GM12878 (cell line): ENCODE results near the gene MAP3K7. TPM values are rescaled to one million over a fixed set of nuclear protein-coding genes. Genes with fewer than 3 reads are reported as not detected.
A peak's percentile ranks its signal among the peaks of the same experiment; 100 is the strongest.

Experiments used
- ATAC-seq: fragments of 200-7000 bp; cut with Tn5 transposase; 3 replicates; pipeline ENCODE4 v1.9.1; 2020; ENCODE audit warnings: mild to moderate bottlenecking, moderate library complexity
- BruUV-seq: library from RNA; stranded (reverse); fragments of 400-500 nt; replicated peaks from 2 replicates; lab custom pipeline; 2021; lab: Mats Ljungman, UMichigan
- CTCF ChIA-PET: fragments of 300-600 bp; sonication (Branson Sonifier 250); formaldehyde crosslinking; extraction: SDS; loops from one replicate; lab custom pipeline; 2021; ENCODE audit warnings: inconsistent platforms; lab: Yijun Ruan, JAX
- POLR2A ChIA-PET: fragments of 350-600 bp; formaldehyde crosslinking; extraction: SDS; loops from one replicate; lab custom pipeline; 2021; ENCODE audit warnings: inconsistent platforms; lab: Charles Lee
- RAD21 ChIA-PET: fragments of 300-600 bp; sonication (Branson Sonifier 250); formaldehyde crosslinking; loops from one replicate; lab custom pipeline; 2023; ENCODE audit warnings: antibody characterized with exemption; ENCODE audit not compliant: unreplicated experiment; lab: Charles Lee
- SMC1A ChIA-PET: fragments of 300-600 bp; sonication (Branson Sonifier 250); formaldehyde crosslinking; loops from one replicate; lab custom pipeline; 2023; ENCODE audit not compliant: unreplicated experiment, uncharacterized antibody; lab: Charles Lee
- DNase-seq: peaks from one replicate; pipeline ENCODE4 v3.0.0-alpha.2; 2011; ENCODE audit warnings: low read depth, low spot score
- FAIRE-seq: peaks from 3 replicates; lab custom pipeline; 2011; peaks lifted over from hg19 to GRCh38; lab: Jason Lieb, UNC
- H2AFZ ChIP-seq: 2 replicates; pipeline ENCODE4 v1.6.0; 2011; ENCODE audit warnings: low read depth, low read length, control low read depth; ENCODE audit not compliant: control insufficient read depth
- H3K27ac ChIP-seq: 2 replicates; pipeline ENCODE4 v1.5.1; 2011; ENCODE audit warnings: control low read depth; ENCODE audit not compliant: control insufficient read depth, insufficient read depth
- H3K27me3 ChIP-seq, 2 experiments: replicated peaks in 1 of 2; 2 replicates each; pipeline versions ENCODE4 v1.6.0 to v1.6.1; 2011; ENCODE audit warnings: low read length in 1 of 2; ENCODE audit not compliant: control insufficient read depth in 2 of 2, insufficient read depth in 2 of 2
- H3K36me3 ChIP-seq, 2 experiments: 2 replicates each; pipeline ENCODE4 v1.5.1; 2011; ENCODE audit warnings: low read length in 1 of 2; ENCODE audit not compliant: control insufficient read depth in 2 of 2, insufficient read depth in 2 of 2
- H3K4me1 ChIP-seq: 2 replicates; pipeline ENCODE4 v1.6.1; 2011; ENCODE audit warnings: mild to moderate bottlenecking, low read length, moderate library complexity, mixed read lengths; ENCODE audit not compliant: control insufficient read depth, insufficient read depth
- H3K4me2 ChIP-seq: 2 replicates; pipeline ENCODE4 v1.6.0; 2011; ENCODE audit warnings: control low read depth; ENCODE audit not compliant: control insufficient read depth, insufficient read depth
- H3K4me3 ChIP-seq: fragments of 200-600 bp; sonication (generic); 2 replicates; pipeline ENCODE4 v1.5.1; 2016
- H3K79me2 ChIP-seq: 2 replicates; pipeline ENCODE4 v1.6.0; 2011; ENCODE audit warnings: low read length; ENCODE audit not compliant: control insufficient read depth, insufficient read depth
- H3K9ac ChIP-seq: 2 replicates; pipeline ENCODE4 v1.8.0; 2011; ENCODE audit warnings: low read length, control low read depth, mixed read lengths; ENCODE audit not compliant: control insufficient read depth, insufficient read depth
- H3K9me3 ChIP-seq: replicated peaks from 3 replicates; pipeline ENCODE4 v1.5.1; 2011; ENCODE audit warnings: mild to moderate bottlenecking, low read length; ENCODE audit not compliant: control insufficient read depth, insufficient read depth
- H4K20me1 ChIP-seq: 2 replicates; pipeline ENCODE4 v1.6.0; 2011; ENCODE audit not compliant: control insufficient read depth, insufficient read depth
- BCLAF1 ChIP-seq: fragments of 450-650 bp; IDR thresholded peaks from 2 replicates; pipeline ENCODE4 v1.6.1; 2017; ENCODE audit warnings: antibody characterized with exemption, mild to moderate bottlenecking, moderate library complexity
- BHLHE40 ChIP-seq, 2 experiments: fragments of 450-650 bp in 1 of 2; IDR thresholded peaks; 2 replicates each; pipeline ENCODE4 v1.6.1; 2011 to 2017; ENCODE audit warnings: low read depth in 2 of 2, borderline replicate concordance in 1 of 2, improper control_type of control experiment in 1 of 2, low read length in 1 of 2, mild to moderate bottlenecking in 1 of 2
- HDAC6 ChIP-seq: fragments of 200-600 bp; sonication (generic); IDR thresholded peaks from one replicate; pipeline ENCODE4 v1.8.0; 2017; ENCODE audit warnings: antibody characterized with exemption; ENCODE audit not compliant: unreplicated experiment
- MTA3 ChIP-seq: IDR thresholded peaks from 2 replicates; pipeline ENCODE4 v1.6.1; 2012; ENCODE audit warnings: low read length, inconsistent platforms, borderline replicate concordance
- NBN ChIP-seq: fragments of 450-650 bp; IDR thresholded peaks from 2 replicates; pipeline ENCODE4 v1.6.1; 2016
- RELA ChIP-seq: fragments of 450-650 bp; IDR thresholded peaks from 2 replicates; pipeline ENCODE4 v1.8.0; 2014; ENCODE audit warnings: borderline replicate concordance; ENCODE audit not compliant: partially characterized antibody
- SMAD1 ChIP-seq: fragments of 450-650 bp; IDR thresholded peaks from 2 replicates; pipeline ENCODE4 v1.6.1; 2018; ENCODE audit warnings: mild to moderate bottlenecking, low read depth; ENCODE audit not compliant: partially characterized antibody
- SUPT20H ChIP-seq: IDR thresholded peaks from 2 replicates; pipeline ENCODE4 v1.6.1; 2011; ENCODE audit warnings: low read depth, mild to moderate bottlenecking, low read length, moderate library complexity, borderline replicate concordance; ENCODE audit not compliant: control insufficient read depth
- WGBS: methylation state at CpG from one replicate; pipeline ENCODE4 v1.1.6; 2016; ENCODE audit warnings: low lambda C conversion rate; ENCODE audit not compliant: insufficient replicate concordance, insufficient coverage; ENCODE audit errors: missing lambda C conversion rate; 5-methylcytosine and 5-hydroxymethylcytosine counted together
- in situ Hi-C: fragments of 300-500 bp; cut with MboI; formaldehyde crosslinking; loops from 9 replicates; pipeline ENCODE4 v1.14.3; 2018; ENCODE audit warnings: mixed read lengths
- intact Hi-C: fragments of 100-400 bp; cut with micrococcal nuclease; formaldehyde crosslinking; loops from one replicate; pipeline ENCODE4 v1.14.2; 2022; ENCODE audit not compliant: unreplicated experiment
- polyA plus RNA-seq, 11 experiments: library from polyadenylated mRNA; depleted of rRNA in 4 of 11; unstranded in 6 of 11; stranded (reverse) in 5 of 11; fragments of >200 nt; fragmentation: Nextera tagmentation in 4 of 11; fragmentation: Illumina TruSeq in 1 of 11; extraction: Ambion mirVana in 4 of 11; extraction: Trizol in 1 of 11; gene quantifications; 1 replicate in 1 of 11; 2 replicates in 10 of 11; pipeline versions ENCODE4 v1.2.1 to v1.2.3, GENCODE V29; 2011 to 2016; ENCODE audit warnings: inconsistent platforms in 2 of 11, missing spikeins in 2 of 11, low read depth in 1 of 11
- total RNA-seq, 4 experiments: library from RNA; depleted of rRNA in 3 of 4; stranded (reverse); fragments of >200 nt in 3 of 4; fragmentation: Illumina TruSeq in 1 of 4; extraction: Trizol in 1 of 4; gene quantifications; 2 replicates each; pipeline versions ENCODE4 v1.2.1 to v1.2.3, GENCODE V29; 2013 to 2021
- TF ChIP-seq, protein P1 (sequence below): IDR thresholded peaks from 2 replicates; pipeline ENCODE4 v1.6.1; 2012; ENCODE audit warnings: mild to moderate bottlenecking, low read depth, low read length
- TF ChIP-seq, protein P2 (sequence below): fragments of 150-350 bp; IDR thresholded peaks from 2 replicates; pipeline ENCODE4 v1.6.1; 2014; ENCODE audit warnings: mild to moderate bottlenecking, low read depth, low read length
- TF ChIP-seq, protein P3 (sequence below): fragments of 450-650 bp; IDR thresholded peaks from 2 replicates; pipeline ENCODE4 v1.6.1; 2018; ENCODE audit warnings: borderline replicate concordance, mild to moderate bottlenecking; ENCODE audit not compliant: partially characterized antibody

Gene MAP3K7
- total and polyA plus RNA-seq, 10 of the 15 experiments (the other 5 are each of a cell fraction or from before 2014, with no cell fraction given), result 7.0 to 42.6 (median 22.0) TPM

DNA sequence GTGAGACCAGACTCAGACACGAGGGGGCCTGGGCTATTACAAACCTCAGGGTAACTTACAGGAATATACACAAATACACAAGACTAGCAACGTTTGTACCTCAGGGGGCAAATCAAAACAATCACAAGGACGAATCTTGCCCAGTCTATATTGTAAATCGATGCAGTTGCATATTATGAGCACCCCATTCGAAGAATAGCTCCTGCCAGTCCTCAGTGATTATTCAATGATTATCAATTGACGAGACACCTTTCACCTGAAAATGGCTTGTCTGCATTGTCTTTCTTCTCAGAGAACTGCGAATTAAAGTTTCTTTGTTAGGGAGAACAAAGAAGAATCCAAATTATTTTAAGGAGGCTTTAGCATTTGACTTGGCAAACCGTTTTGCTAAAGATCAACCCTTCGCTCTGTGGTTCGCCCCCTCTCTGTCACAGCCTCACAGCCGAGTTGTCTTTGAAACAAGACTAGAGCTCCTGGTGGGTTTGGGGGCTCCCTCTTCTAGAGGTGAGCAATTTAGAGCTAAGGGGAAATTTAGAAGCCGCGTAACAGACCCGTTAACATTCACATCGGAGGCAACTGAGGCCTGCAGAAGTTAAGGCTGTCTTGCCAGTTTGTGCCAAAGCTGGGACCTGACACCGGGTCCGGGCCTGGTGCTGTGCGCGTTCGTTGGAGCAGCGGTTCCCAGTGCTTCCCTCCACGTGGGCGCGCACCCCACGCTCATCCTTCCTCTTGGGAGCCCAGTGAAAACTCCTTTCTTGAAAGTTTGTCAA is 24.9 kb upstream of the MAP3K7 start:
- in situ Hi-C loops, result no loop called here
- Histone ChIP-seq H3K79me2 (no peaks in the 10 kb centered on the region), H3K9me3 (no peaks in the 10 kb centered on the region), H3K27ac (no peak overlapping the region), H3K4me1 (no peaks in the 10 kb centered on the region), H3K27me3 (peaks cover 2 to 18% of the 10 kb centered on the region in 2 experiments), H4K20me1 (no peaks in the 10 kb centered on the region), H3K9ac (no peak overlapping the region), H3K4me3 (peak overlapping the region; percentile 58; the same call in 1 of the 2 replicates), H3K4me2 (peak overlapping the region; percentile 64; the same call in 1 of the 2 replicates), H3K36me3 (no peaks in the 10 kb centered on the region), H2AFZ (0 out of 2 replicates have a peak overlapping the region, but pooled peaks have one; percentile 71)
- SMC1A ChIA-PET, result interaction anchor here (1.5 kb wide), 1 partner anchor 20 kb away, joined by 4 read pairs; no protein-coding TSS in a partner anchor
- 66% methylated on average over 25 of the region's 25 CpGs for WGBS
- DNase-seq (no peak), ATAC-seq (no peak), FAIRE-seq (no peak)
- POLR2A ChIA-PET, result no interaction called here
- RAD21 ChIA-PET, result no interaction called here
- CTCF ChIA-PET, result interaction anchor here (0.9 kb wide), 1 partner anchor 8 kb away, joined by 3 read pairs; no protein-coding TSS in a partner anchor
- BruUV-seq, result no TSS peak
- intact Hi-C loops, result no loop called here
- no peak for TF ChIP-seq SMAD1
- TF ChIP-seq, protein P1, sequence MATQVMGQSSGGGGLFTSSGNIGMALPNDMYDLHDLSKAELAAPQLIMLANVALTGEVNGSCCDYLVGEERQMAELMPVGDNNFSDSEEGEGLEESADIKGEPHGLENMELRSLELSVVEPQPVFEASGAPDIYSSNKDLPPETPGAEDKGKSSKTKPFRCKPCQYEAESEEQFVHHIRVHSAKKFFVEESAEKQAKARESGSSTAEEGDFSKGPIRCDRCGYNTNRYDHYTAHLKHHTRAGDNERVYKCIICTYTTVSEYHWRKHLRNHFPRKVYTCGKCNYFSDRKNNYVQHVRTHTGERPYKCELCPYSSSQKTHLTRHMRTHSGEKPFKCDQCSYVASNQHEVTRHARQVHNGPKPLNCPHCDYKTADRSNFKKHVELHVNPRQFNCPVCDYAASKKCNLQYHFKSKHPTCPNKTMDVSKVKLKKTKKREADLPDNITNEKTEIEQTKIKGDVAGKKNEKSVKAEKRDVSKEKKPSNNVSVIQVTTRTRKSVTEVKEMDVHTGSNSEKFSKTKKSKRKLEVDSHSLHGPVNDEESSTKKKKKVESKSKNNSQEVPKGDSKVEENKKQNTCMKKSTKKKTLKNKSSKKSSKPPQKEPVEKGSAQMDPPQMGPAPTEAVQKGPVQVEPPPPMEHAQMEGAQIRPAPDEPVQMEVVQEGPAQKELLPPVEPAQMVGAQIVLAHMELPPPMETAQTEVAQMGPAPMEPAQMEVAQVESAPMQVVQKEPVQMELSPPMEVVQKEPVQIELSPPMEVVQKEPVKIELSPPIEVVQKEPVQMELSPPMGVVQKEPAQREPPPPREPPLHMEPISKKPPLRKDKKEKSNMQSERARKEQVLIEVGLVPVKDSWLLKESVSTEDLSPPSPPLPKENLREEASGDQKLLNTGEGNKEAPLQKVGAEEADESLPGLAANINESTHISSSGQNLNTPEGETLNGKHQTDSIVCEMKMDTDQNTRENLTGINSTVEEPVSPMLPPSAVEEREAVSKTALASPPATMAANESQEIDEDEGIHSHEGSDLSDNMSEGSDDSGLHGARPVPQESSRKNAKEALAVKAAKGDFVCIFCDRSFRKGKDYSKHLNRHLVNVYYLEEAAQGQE, result no peak
- TF ChIP-seq, protein P2, sequence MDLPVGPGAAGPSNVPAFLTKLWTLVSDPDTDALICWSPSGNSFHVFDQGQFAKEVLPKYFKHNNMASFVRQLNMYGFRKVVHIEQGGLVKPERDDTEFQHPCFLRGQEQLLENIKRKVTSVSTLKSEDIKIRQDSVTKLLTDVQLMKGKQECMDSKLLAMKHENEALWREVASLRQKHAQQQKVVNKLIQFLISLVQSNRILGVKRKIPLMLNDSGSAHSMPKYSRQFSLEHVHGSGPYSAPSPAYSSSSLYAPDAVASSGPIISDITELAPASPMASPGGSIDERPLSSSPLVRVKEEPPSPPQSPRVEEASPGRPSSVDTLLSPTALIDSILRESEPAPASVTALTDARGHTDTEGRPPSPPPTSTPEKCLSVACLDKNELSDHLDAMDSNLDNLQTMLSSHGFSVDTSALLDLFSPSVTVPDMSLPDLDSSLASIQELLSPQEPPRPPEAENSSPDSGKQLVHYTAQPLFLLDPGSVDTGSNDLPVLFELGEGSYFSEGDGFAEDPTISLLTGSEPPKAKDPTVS, result no peak
- no peak for TF ChIP-seq BHLHE40 (IDR thresholded peaks at IDR 0.05; ENCODE audit: borderline replicate concordance in 1 of 2, low read depth in 2 of 2, low read length in 1 of 2)
- no peak for TF ChIP-seq BCLAF1
- TF ChIP-seq MTA3, result no peak
- TF ChIP-seq, protein P3, sequence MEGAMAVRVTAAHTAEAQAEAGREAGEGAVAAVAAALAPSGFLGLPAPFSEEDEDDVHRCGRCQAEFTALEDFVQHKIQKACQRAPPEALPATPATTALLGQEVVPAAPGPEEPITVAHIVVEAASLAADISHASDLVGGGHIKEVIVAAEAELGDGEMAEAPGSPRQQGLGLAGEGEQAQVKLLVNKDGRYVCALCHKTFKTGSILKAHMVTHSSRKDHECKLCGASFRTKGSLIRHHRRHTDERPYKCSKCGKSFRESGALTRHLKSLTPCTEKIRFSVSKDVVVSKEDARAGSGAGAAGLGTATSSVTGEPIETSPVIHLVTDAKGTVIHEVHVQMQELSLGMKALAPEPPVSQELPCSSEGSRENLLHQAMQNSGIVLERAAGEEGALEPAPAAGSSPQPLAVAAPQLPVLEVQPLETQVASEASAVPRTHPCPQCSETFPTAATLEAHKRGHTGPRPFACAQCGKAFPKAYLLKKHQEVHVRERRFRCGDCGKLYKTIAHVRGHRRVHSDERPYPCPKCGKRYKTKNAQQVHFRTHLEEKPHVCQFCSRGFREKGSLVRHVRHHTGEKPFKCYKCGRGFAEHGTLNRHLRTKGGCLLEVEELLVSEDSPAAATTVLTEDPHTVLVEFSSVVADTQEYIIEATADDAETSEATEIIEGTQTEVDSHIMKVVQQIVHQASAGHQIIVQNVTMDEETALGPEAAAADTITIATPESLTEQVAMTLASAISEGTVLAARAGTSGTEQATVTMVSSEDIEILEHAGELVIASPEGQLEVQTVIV, result no peak
- no peak for TF ChIP-seq RELA
- no peak for TF ChIP-seq HDAC6
- no peak for TF ChIP-seq SUPT20H
- no peak for TF ChIP-seq NBN
